Liver (tissue), 3 donors: ENCODE measurements around the gene TRAPPC8.

ENCODE experiments used
- EGR1 ChIP-seq, 2 donors: IDR thresholded peaks; 2 replicates each; pipeline ENCODE4 v1.6.1; 2016 to 2018; ENCODE audit warnings: antibody characterized with exemption in 2 of 2, low read depth in 2 of 2
- FOXA1 ChIP-seq: IDR thresholded peaks from 2 replicates; pipeline ENCODE4 v1.6.1; 2016; ENCODE audit warnings: antibody characterized with exemption
- GABPA ChIP-seq, 2 donors: IDR thresholded peaks in 1 of 2; conservative IDR thresholded peaks in 1 of 2; 2 replicates each; pipeline ENCODE4 v1.6.1; 2016; ENCODE audit warnings: antibody characterized with exemption in 2 of 2, mild to moderate bottlenecking in 1 of 2, moderate library complexity in 1 of 2
- JUND ChIP-seq, 2 donors: IDR thresholded peaks; 2 replicates each; pipeline ENCODE4 v1.6.1; 2016; ENCODE audit warnings: antibody characterized with exemption in 2 of 2
- SP1 ChIP-seq: IDR thresholded peaks from 2 replicates; pipeline ENCODE4 v1.6.1; 2018; ENCODE audit warnings: antibody characterized with exemption, mild to moderate bottlenecking
- TAF1 ChIP-seq: conservative IDR thresholded peaks from 2 replicates; pipeline ENCODE4 v1.6.1; 2016; ENCODE audit warnings: antibody characterized with exemption, mild to moderate bottlenecking
- TF ChIP-seq, protein P1 (sequence below): fragments of 150-350 bp; IDR thresholded peaks from 2 replicates; pipeline ENCODE4 v1.5.1; 2017; ENCODE audit warnings: improper control_type of control experiment, low read depth, low read length; ENCODE audit not compliant: missing input control
- TF ChIP-seq, protein P2 (sequence below): IDR thresholded peaks from 2 replicates; pipeline ENCODE4 v1.6.1; 2016; ENCODE audit warnings: antibody characterized with exemption
- donor health status: healthy.
- donor health status: healthy.

DNA sequence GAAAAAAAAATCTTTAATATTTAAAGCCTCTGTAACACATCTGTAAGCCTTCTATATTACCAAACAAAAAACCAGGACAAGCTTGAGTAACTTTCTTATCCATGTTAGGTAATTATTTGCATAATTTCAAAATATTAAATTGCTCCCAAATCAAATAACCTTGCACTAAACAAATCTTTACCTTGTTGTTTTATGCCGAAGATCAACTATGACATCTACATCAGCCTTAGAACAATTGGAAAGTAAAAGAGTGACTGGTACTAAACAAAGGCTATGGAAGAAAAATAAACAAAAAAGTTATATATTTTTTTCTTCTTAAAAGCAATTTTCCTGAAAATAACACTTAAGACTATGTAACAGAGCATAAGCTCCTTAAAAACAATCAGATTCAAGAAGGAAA is 111.0 kb downstream of the TRAPPC8 start:
- TF ChIP-seq, protein P1, sequence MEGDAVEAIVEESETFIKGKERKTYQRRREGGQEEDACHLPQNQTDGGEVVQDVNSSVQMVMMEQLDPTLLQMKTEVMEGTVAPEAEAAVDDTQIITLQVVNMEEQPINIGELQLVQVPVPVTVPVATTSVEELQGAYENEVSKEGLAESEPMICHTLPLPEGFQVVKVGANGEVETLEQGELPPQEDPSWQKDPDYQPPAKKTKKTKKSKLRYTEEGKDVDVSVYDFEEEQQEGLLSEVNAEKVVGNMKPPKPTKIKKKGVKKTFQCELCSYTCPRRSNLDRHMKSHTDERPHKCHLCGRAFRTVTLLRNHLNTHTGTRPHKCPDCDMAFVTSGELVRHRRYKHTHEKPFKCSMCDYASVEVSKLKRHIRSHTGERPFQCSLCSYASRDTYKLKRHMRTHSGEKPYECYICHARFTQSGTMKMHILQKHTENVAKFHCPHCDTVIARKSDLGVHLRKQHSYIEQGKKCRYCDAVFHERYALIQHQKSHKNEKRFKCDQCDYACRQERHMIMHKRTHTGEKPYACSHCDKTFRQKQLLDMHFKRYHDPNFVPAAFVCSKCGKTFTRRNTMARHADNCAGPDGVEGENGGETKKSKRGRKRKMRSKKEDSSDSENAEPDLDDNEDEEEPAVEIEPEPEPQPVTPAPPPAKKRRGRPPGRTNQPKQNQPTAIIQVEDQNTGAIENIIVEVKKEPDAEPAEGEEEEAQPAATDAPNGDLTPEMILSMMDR: no peak
- TF ChIP-seq FOXA1: no peak
- TF ChIP-seq GABPA (IDR thresholded peaks at IDR 0.05 in 1 of 2, conservative IDR thresholded peaks at IDR 0.05 in 1 of 2): no peak
- no peak for TF ChIP-seq TAF1
- no peak for TF ChIP-seq EGR1 (IDR thresholded peaks at IDR 0.05; ENCODE audit: low read depth in 2 of 2)
- TF ChIP-seq, protein P2, sequence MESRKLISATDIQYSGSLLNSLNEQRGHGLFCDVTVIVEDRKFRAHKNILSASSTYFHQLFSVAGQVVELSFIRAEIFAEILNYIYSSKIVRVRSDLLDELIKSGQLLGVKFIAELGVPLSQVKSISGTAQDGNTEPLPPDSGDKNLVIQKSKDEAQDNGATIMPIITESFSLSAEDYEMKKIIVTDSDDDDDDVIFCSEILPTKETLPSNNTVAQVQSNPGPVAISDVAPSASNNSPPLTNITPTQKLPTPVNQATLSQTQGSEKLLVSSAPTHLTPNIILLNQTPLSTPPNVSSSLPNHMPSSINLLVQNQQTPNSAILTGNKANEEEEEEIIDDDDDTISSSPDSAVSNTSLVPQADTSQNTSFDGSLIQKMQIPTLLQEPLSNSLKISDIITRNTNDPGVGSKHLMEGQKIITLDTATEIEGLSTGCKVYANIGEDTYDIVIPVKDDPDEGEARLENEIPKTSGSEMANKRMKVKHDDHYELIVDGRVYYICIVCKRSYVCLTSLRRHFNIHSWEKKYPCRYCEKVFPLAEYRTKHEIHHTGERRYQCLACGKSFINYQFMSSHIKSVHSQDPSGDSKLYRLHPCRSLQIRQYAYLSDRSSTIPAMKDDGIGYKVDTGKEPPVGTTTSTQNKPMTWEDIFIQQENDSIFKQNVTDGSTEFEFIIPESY: no peak
- TF ChIP-seq JUND (IDR thresholded peaks at IDR 0.05): no peak
- TF ChIP-seq SP1: no peak
